Measurements from ENCODE around the gene ZNF358.

The ZNF358 gene

DNA sequence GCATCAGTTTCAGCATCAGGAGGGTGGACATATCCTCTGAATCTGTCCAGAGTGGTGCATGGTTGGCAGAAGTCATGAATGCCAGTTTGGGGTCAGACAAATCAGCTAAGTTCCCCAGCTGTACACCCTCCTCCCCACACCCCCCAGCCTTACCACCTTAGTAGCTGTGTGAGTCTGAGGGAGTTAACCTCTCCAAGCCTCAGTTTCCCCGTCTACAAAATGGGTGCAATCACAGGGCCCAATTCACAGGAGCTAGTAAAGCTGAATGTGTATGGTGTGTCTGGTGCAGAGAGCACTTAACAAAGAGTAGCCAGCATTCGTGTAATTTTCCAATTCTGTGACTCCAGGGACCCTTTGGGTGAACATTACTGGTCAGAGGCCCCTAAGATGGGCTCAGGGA lies 13.4 kb upstream of the ZNF358 start:
- Histone ChIP-seq H3K36me3 (ENCODE audit: low read length) (no peaks in the 10 kb centered on the region), H4K20me1 (ENCODE audit: low read depth, low read length) (no peaks in the 10 kb centered on the region), H3K27ac (ENCODE audit: low read depth, low read length) (no peak overlapping the region), H2AFZ (ENCODE audit: low read depth, low read length, severe bottlenecking) (no peak overlapping the region), H3K4me3 (ENCODE audit: insufficient read depth, low read length, poor library complexity, severe bottlenecking) (no peak overlapping the region), H3K4me2 (ENCODE audit: low read depth, low read length, poor library complexity, severe bottlenecking) (no peak overlapping the region), H3K9me3 (ENCODE audit: insufficient read depth, low read length) (no peaks in the 10 kb centered on the region), H3K9me2 (replicated peaks; ENCODE audit: insufficient read depth, low read length) (no peaks in the 10 kb centered on the region), H3K27me3 (ENCODE audit: low read length) (no peaks in the 10 kb centered on the region), H3K79me2 (ENCODE audit: insufficient read depth, low read length) (no peaks in the 10 kb centered on the region), H3K9ac (ENCODE audit: low read length) (no peak overlapping the region), H3F3A (ENCODE audit: insufficient read depth) (no peaks in the 10 kb centered on the region)
- TF ChIP-seq, protein P1, sequence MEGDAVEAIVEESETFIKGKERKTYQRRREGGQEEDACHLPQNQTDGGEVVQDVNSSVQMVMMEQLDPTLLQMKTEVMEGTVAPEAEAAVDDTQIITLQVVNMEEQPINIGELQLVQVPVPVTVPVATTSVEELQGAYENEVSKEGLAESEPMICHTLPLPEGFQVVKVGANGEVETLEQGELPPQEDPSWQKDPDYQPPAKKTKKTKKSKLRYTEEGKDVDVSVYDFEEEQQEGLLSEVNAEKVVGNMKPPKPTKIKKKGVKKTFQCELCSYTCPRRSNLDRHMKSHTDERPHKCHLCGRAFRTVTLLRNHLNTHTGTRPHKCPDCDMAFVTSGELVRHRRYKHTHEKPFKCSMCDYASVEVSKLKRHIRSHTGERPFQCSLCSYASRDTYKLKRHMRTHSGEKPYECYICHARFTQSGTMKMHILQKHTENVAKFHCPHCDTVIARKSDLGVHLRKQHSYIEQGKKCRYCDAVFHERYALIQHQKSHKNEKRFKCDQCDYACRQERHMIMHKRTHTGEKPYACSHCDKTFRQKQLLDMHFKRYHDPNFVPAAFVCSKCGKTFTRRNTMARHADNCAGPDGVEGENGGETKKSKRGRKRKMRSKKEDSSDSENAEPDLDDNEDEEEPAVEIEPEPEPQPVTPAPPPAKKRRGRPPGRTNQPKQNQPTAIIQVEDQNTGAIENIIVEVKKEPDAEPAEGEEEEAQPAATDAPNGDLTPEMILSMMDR (IDR thresholded peaks at IDR 0.05; ENCODE audit: insufficient read depth, low read length, poor library complexity, severe bottlenecking): no peak
- TF ChIP-seq EZH2phosphoT487 (conservative IDR thresholded peaks at IDR 0.05; ENCODE audit: low read length): no peak

DNA sequence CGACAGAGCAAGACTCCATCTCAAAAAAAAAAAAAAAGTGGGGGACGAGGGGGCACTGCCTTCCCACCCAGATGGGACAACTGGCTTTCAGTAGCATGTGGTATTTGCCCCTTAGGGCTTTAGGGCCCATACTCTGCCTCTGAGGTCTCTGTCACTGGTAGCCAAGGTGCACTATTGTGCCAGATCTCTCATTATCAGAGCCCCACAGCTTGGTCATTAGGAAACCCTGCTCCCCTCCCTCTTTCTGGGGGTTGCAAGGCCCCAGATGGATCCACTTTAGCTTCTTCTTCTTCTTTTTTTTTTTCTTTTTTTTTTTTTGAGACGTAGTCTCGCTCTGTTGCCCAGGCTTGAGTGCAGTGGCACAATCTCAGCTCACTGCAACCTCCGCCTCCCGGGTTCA lies 11.2 kb upstream of the ZNF358 start:
- no peak overlapping the region for H3K9ac ChIP-seq (ENCODE audit: low read length)
- no peaks in the 10 kb centered on the region for H3K27me3 ChIP-seq (ENCODE audit: low read length)
- no peaks in the 10 kb centered on the region for H3K9me2 ChIP-seq (replicated peaks; ENCODE audit: insufficient read depth, low read length)
- H3K4me3 ChIP-seq (ENCODE audit: insufficient read depth, low read length, poor library complexity, severe bottlenecking): no peak overlapping the region
- no peaks in the 10 kb centered on the region for H3K36me3 ChIP-seq (ENCODE audit: low read length)
- H2AFZ ChIP-seq (ENCODE audit: low read depth, low read length, severe bottlenecking): no peak overlapping the region
- H3K9me3 ChIP-seq (ENCODE audit: insufficient read depth, low read length): no peaks in the 10 kb centered on the region
- H3K79me2 ChIP-seq (ENCODE audit: insufficient read depth, low read length): no peaks in the 10 kb centered on the region
- no peak overlapping the region for H3K4me2 ChIP-seq (ENCODE audit: low read depth, low read length, poor library complexity, severe bottlenecking)
- TF ChIP-seq, protein P1 (IDR thresholded peaks at IDR 0.05; ENCODE audit: insufficient read depth, low read length, poor library complexity, severe bottlenecking): no peak
- no peak for TF ChIP-seq EZH2phosphoT487 (conservative IDR thresholded peaks at IDR 0.05; ENCODE audit: low read length)
- no peaks in the 10 kb centered on the region for H4K20me1 ChIP-seq (ENCODE audit: low read depth, low read length)
- no peak overlapping the region for H3K27ac ChIP-seq (ENCODE audit: low read depth, low read length)
- H3F3A ChIP-seq (ENCODE audit: insufficient read depth): no peaks in the 10 kb centered on the region

DNA sequence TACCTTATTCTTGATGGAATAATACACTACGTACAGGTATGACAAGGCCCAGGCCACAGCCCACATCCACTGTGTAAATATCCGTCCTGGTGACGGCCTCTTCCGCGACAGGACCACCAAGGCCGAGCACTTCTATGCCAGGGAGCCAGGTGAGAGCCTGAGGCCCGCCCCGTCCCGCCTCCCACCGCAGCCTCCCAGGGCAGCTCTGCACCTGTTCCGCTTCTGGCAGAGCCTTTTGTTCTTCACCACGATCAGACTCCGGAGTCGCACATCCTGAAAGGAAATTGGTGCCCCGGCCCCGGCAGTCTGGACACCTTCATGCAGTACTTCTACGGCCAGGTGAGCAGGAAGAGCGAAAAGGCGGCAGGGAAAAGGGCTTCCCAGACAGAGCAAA lies 10.6 kb upstream of the ZNF358 start:
- no peaks in the 10 kb centered on the region for H3K79me2 ChIP-seq (ENCODE audit: insufficient read depth, low read length)
- H3K9ac ChIP-seq (ENCODE audit: low read length): no peak overlapping the region
- no peaks in the 10 kb centered on the region for H4K20me1 ChIP-seq (ENCODE audit: low read depth, low read length)
- H3K4me2 ChIP-seq (ENCODE audit: low read depth, low read length, poor library complexity, severe bottlenecking): no peak overlapping the region
- no peaks in the 10 kb centered on the region for H3K36me3 ChIP-seq (ENCODE audit: low read length)
- no peak overlapping the region for H3K4me3 ChIP-seq (ENCODE audit: insufficient read depth, low read length, poor library complexity, severe bottlenecking)
- no peaks in the 10 kb centered on the region for H3F3A ChIP-seq (ENCODE audit: insufficient read depth)
- TF ChIP-seq, protein P1 (IDR thresholded peaks at IDR 0.05; ENCODE audit: insufficient read depth, low read length, poor library complexity, severe bottlenecking): no peak
- TF ChIP-seq EZH2phosphoT487 (conservative IDR thresholded peaks at IDR 0.05; ENCODE audit: low read length): no peak
- no peak overlapping the region for H2AFZ ChIP-seq (ENCODE audit: low read depth, low read length, severe bottlenecking)
- H3K9me3 ChIP-seq (ENCODE audit: insufficient read depth, low read length): no peaks in the 10 kb centered on the region
- no peak overlapping the region for H3K27ac ChIP-seq (ENCODE audit: low read depth, low read length)
- H3K27me3 ChIP-seq (ENCODE audit: low read length): no peaks in the 10 kb centered on the region
- no peaks in the 10 kb centered on the region for H3K9me2 ChIP-seq (replicated peaks; ENCODE audit: insufficient read depth, low read length)

All from SU-DHL-6 (cell line).